DOHH2 (cell line): Measurements from ENCODE around the gene MYH8.

Source experiments
- H3F3A ChIP-seq: fragments of 200-600 bp; sonication (generic), shearing (Covaris generic); 2 replicates; pipeline ENCODE4 v1.6.0; 2016; ENCODE audit warnings: antibody characterized with exemption, mild to moderate bottlenecking; ENCODE audit not compliant: control insufficient read depth, insufficient read depth
- H3K27ac ChIP-seq: fragments of 200-600 bp; sonication (generic); 2 replicates; pipeline ENCODE4 v1.5.1; 2014; ENCODE audit warnings: low read depth, mild to moderate bottlenecking, low read length, moderate library complexity
- H3K27me3 ChIP-seq: fragments of 200-600 bp; sonication (generic); 2 replicates; pipeline ENCODE4 v1.6.1; 2014; ENCODE audit warnings: mild to moderate bottlenecking, low read length, mixed read lengths; ENCODE audit not compliant: control insufficient read depth
- H3K36me3 ChIP-seq: fragments of 200-600 bp; sonication (generic); 2 replicates; pipeline ENCODE4 v1.6.1; 2014; ENCODE audit warnings: mild to moderate bottlenecking, low read length, moderate library complexity, mixed read lengths; ENCODE audit not compliant: control insufficient read depth
- H3K4me1 ChIP-seq: fragments of 200-600 bp; sonication (generic); 2 replicates; pipeline ENCODE4 v1.6.1; 2014; ENCODE audit warnings: mild to moderate bottlenecking, low read length, mixed read lengths; ENCODE audit not compliant: control insufficient read depth
- H3K4me2 ChIP-seq: fragments of 200-600 bp; sonication (generic); 2 replicates; pipeline ENCODE4 v1.6.0; 2014; ENCODE audit warnings: mild to moderate bottlenecking, low read length, moderate library complexity
- H3K4me3 ChIP-seq: fragments of 200-600 bp; sonication (generic); 2 replicates; pipeline ENCODE4 v1.5.1; 2014; ENCODE audit warnings: mild to moderate bottlenecking, low read length, mixed read lengths
- H3K79me2 ChIP-seq: fragments of 200-600 bp; sonication (generic); 2 replicates; pipeline ENCODE4 v1.6.1; 2014; ENCODE audit warnings: mild to moderate bottlenecking, low read length, mixed read lengths; ENCODE audit not compliant: control insufficient read depth
- H3K9me2 ChIP-seq: fragments of 200-600 bp; sonication (generic); replicated peaks from 2 replicates; pipeline ENCODE4 v1.6.1; 2014; ENCODE audit warnings: mild to moderate bottlenecking, low read length, mixed read lengths; ENCODE audit not compliant: control insufficient read depth
- H3K9me3 ChIP-seq: fragments of 200-600 bp; sonication (generic); 2 replicates; pipeline ENCODE4 v1.6.1; 2014; ENCODE audit warnings: antibody characterized with exemption, low read length, mixed read lengths; ENCODE audit not compliant: control insufficient read depth, insufficient read depth
- H4K20me1 ChIP-seq: fragments of 200-600 bp; sonication (generic); 2 replicates; pipeline ENCODE4 v1.6.0; 2014; ENCODE audit warnings: low read depth, mild to moderate bottlenecking, antibody characterized with exemption, low read length, moderate library complexity; ENCODE audit not compliant: control insufficient read depth, insufficient read depth
- CTCF ChIP-seq: fragments of 200-600 bp; sonication (generic); IDR thresholded peaks from one replicate; pipeline ENCODE4 v1.5.1; 2014; ENCODE audit warnings: antibody characterized with exemption, mild to moderate bottlenecking, low read depth, low read length; ENCODE audit not compliant: poor library complexity, severe bottlenecking
- EZH2phosphoT487 ChIP-seq: fragments of 200-600 bp; sonication (generic); IDR thresholded peaks from 2 replicates; pipeline ENCODE4 v1.6.1; 2017; ENCODE audit warnings: borderline replicate concordance, mild to moderate bottlenecking, antibody characterized with exemption, low read length, moderate library complexity, mixed read lengths

Gene MYH8

DNA sequence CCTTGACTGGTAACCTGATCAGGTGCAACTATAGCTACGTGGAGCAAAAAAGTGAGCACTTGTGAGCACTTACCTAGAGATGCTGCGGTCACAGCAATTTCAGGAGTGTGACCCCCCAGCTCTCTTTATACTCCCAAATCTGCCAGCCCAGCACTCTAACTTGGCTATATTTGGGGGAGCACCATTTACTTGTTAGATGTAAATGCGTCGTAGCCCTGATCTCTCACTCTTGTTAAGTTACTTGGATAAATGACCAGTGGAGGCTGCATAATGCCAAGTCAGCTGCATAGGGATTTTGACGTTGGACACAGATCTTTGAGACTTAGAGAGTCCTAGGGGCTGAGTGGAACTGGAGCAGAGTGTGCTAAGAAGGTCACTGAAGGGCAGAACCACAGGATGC lies 48.8 kb downstream of the MYH8 start, which contains the start of gene MYH13:
Gene MYH13 (minus strand): TSS at position 101 of the 400 bp plus-strand sequence. CDS start 8,476 bp downstream, outside the sequence.
- no peaks in the 10 kb centered on the region for H4K20me1 ChIP-seq
- H3K4me2 ChIP-seq: no peak within 1 kb of the TSS
- no peaks in the 10 kb centered on the region for H3K9me2 ChIP-seq
- H3K36me3 ChIP-seq: no peaks in the 10 kb centered on the region
- H3K79me2 ChIP-seq: no peaks in the 10 kb centered on the region
- H3K9me3 ChIP-seq: no peaks in the 10 kb centered on the region
- no peaks in the 10 kb centered on the region for H3K27me3 ChIP-seq
- H3K4me3 ChIP-seq: no peak within 1 kb of the TSS
- H3K27ac ChIP-seq: no peak within 1 kb of the TSS
- no peak for TF ChIP-seq CTCF
- no peaks in the 10 kb centered on the region for H3F3A ChIP-seq
- H3K4me1 ChIP-seq: no peaks in the 10 kb centered on the region

- TF ChIP-seq EZH2phosphoT487 (no peak), CTCF (no peak)
- Histone ChIP-seq H4K20me1 (no peaks in the 10 kb centered on the region), H3K4me3 (no peak overlapping the region), H3K36me3 (no peaks in the 10 kb centered on the region), H3K9me3 (no peaks in the 10 kb centered on the region), H3K79me2 (no peaks in the 10 kb centered on the region), H3F3A (no peaks in the 10 kb centered on the region), H3K4me2 (no peak overlapping the region), H3K4me1 (no peaks in the 10 kb centered on the region), H3K27me3 (no peaks in the 10 kb centered on the region), H3K27ac (no peak overlapping the region), H3K9me2 (no peaks in the 10 kb centered on the region)
Observed at GRCh38 chr17:10370016-10370608, 51.6 kb downstream of the MYH8 start.

DNA sequence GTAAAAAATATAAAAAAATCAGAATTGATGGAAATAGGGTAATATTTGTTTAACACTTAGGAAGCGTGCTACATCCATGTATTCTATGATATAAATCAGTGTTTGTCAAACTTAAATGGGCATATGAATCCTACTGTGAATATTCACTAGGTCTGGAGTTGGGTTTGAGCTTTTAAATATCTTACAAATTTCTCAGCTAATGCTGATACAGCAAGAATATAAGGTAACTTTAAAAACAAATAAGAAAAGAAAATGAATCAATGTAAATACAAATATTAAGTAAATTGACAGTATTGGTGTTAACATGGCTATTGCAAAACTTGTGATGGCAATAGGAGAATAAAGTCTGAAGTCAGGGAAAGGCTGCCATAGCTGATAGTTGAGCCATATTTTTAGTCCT lies 52.5 kb downstream of the MYH8 start:
- no peak overlapping the region for H3K27ac ChIP-seq
- H3K79me2 ChIP-seq: no peaks in the 10 kb centered on the region
- no peaks in the 10 kb centered on the region for H3K9me2 ChIP-seq
- no peak for TF ChIP-seq EZH2phosphoT487
- no peak for TF ChIP-seq CTCF
- H3K4me1 ChIP-seq: no peaks in the 10 kb centered on the region
- no peaks in the 10 kb centered on the region for H3K36me3 ChIP-seq
- H3K4me3 ChIP-seq: no peak overlapping the region
- no peaks in the 10 kb centered on the region for H3K9me3 ChIP-seq
- H3K4me2 ChIP-seq: no peak overlapping the region
- no peaks in the 10 kb centered on the region for H4K20me1 ChIP-seq
- no peaks in the 10 kb centered on the region for H3F3A ChIP-seq
- no peaks in the 10 kb centered on the region for H3K27me3 ChIP-seq
